Stimulated activated CD8-positive, alpha-beta memory T cell treated with anti-CD3 and anti-CD28 coated beads, Interleukin-7, amount 100 ng/mL, for 24 hours (primary cell): ENCODE results near the gene ALPL.
"Not testable (repeated sequence)": the region's sequence is repeated elsewhere in the genome, so short reads cannot be mapped to it uniquely, and the experiment has no call there.

Experiments
- DNase-seq: peaks from one replicate; pipeline ENCODE4 v3.0.0-alpha.2; 2020; ENCODE audit warnings: low read depth

Gene ALPL

DNA sequence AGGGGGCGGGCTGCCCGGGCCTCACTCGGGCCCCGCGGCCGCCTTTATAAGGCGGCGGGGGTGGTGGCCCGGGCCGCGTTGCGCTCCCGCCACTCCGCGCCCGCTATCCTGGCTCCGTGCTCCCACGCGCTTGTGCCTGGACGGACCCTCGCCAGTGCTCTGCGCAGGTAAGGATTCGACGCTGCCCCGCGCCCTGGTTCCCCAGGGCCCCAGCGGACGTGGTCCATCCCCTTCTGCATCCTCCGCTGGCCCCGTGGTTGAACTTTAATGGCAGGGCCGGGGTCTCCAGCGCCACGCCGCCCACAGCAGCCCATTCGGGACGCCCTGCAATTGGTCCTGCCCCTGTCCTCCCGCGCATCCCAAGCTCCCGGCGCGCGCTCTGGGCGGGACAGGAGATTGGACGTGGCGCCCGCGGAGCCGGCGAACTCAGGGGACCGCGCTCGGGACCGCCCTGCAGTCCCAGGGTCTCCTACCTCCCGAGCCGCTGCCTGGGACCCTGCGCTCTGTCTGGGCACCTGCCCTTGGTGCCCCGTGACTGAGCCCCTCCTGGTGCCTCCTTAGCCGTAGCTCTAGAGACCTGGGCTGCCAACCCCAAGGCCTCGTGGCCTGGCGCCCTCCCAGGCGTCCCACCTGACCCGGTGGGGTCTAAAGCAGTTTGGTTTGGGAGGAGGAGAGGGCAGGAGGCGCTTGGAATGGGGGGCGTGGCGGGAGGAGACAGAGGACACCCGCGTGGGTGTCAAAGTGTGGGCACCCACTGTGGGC is at the start of gene ALPL:
Gene ALPL, plus strand, starts transcription at position 73 of the 762 bp plus-strand sequence. CDS start 44,659 bp downstream, outside the sequence.
- no peak for DNase-seq

DNA sequence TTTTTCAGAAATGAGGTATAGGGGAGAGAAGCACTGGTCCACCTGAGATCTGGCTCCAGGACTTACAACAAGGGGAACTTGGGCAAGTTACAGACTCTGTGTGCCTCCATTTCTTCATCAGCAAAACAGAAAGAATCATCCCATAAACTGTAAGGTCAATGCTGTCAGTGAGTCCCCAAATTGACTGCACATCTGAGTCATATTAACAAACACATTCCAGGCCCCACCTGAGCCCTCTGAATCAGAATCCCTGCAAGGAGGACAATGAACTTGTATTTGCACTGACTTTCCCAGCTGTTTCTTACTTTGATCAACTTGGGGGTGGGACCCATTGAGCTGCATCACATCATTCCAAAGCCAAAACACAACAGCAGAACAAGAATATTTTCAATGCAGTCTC is 44.1 kb upstream of the ALPL start:
- DNase-seq: not testable (repeated sequence)

DNA sequence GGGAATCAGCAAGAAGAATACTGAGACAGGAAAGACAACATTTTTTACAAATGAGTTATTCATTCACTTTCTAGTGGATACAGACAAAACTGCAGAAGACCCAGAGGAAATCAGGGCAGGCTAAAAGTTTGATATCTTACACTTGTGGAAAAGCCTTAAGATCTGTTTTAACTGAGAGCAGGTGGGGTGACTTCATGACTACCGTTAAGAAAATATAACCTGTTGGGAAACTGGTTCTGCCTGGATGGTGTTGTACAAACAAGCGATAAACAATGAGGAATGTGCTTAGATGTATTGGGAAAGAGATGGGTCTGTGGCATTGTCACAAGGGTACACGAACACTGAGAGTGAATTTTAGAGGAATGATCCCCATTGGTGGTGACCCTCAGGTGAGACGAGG is 41.3 kb upstream of the ALPL start:
- not testable (repeated sequence) for DNase-seq

DNA sequence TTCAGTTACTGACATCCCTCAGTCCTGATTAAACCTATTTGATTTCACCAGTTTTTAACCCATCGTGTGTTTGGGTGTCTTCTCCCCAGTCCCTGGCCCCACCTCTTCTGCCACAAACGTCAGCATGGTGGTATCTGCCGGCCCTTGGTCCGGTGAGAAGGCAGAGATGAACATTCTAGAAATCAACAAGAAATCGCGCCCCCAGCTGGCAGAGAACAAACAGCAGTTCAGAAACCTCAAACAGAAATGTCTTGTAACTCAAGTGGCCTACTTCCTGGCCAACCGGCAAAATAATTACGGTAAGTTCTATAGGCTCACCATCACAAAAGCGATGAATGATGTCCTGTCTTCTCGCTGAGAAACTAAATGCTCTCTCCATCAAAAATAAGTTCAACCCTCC is 40.6 kb upstream of the ALPL start:
- no peak for DNase-seq

DNA sequence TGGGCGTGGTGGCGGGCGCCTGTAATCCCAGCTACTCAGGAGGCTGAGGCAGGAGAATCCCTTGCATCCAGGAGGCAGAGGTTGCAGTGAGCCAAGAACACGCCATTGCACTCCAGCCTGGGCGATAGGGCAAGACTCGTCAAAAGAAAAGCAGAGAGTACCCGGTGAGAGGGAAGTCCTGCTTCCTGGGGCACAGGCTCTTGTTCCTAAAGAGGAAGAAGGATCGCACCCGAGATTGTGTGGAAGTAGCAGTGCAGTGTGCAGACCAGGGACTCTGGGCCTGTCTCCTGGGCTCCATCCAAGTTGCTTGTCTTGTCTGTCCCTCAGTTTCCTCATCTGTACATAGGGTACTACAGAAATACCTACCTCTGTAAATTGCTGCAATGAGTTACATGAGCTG is 39.6 kb upstream of the ALPL start:
- DNase-seq: no peak

DNA sequence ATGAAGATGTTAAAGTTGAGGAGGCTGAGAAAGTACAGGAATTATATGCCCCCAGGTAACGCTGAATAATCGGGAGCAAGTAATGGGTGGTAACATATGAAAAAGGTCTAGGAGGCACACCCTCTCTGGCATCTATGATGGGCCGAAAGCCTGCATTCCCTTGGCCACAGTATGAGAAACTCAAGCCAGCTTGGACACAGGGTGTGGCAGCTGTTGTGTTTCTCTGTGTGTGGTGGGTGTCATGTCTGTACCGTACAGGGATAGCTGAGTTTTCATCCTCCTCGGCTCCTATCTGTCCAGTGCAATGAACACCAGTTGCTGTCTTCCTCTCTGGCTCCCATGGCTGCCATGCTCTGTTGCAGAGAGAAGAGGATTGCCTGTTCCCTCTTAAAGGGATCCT is 36.4 kb upstream of the ALPL start:
- no peak for DNase-seq

DNA sequence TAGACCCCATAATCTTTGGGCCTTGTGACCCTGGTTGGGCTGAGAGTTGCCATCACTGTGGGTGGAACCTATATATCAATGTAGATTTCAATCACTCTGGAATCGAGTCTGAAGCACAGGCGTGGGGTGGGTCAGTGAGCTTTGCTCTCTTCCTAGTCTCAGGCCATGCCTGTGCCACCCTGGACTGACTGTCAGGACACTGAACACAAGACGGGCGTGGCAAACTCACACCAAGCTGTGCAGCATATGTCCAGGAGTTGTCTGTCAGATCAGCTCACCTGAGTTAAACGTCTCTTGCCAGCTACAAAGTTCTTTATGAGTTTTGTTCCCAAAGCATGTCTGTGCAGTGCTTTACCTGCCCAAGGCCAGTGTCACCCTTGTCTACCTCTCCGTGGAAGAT is 30.9 kb upstream of the ALPL start:
- DNase-seq: no peak

DNA sequence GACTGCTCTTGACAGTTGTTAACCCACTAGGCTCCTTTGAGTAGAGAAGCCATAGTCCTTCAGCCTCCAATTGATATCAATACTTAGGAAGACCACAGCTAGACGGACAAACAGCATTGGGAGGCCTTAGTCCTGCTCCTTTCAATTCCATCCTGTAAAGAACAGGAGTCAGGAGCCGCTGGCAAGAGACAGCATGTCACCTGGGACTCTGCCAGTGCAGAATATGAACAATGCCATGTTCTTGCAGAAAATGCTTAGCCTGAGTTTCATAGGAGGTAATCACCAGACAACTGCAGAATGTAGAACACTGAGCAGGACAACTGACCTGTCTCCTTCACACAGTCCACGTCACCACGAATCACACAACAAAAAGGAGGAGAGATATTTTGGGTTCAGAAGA is 25.3 kb upstream of the ALPL start:
- DNase-seq: not testable (repeated sequence)

DNA sequence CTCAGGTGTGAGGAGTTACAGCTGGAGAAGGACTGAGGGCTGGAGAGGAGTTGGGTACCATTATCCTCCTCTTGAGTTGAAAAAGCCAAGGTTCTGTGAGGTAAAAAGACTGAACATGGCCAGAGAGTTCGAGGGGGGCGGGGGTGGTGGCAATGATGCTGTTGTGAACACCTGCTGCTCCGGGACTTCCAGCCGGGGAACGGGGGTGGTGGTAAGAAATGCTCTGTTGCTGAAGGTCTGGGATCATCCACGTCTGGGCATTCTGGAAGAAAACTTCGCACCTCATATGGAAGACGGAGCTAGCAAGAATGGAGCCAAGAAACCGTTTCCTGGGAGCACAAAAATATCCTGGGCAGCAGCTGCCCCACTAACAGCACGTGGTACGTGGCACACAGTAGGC is 20.1 kb upstream of the ALPL start:
- no peak for DNase-seq

DNA sequence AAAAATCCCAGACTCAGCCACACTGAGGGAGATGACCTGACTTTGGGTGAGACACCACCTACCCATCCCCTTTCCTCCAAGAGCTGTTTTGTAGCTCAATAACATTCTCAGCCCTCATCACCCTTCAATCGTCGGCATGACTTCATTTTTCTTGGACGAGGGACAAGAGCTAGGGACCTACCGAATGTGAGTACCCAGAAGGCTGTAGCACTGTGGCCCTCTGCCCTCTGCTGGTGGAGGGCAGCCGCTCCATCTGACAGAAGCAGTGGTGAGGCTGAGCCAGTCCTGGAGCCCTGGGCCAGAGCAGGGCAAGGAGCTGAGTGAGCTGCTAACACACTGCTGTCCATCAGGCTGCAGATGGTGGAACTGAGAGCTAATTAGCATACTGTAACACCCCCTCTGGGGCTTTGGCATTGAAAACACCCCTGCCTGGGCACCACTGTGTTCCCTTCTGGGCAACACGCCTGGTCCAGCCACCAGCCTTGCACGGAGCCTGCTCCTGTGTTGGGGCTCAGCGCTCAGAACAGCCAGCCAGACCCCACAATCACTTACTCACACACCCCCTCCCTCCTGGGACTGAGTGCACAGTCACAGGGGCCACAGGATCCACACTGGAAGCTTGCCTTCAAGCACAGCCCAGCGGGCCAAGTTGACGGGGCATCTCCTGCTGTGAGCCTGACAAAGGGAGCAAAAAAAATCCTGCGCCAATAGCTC is 18.3 kb upstream of the ALPL start:
- DNase-seq: no peak

DNA sequence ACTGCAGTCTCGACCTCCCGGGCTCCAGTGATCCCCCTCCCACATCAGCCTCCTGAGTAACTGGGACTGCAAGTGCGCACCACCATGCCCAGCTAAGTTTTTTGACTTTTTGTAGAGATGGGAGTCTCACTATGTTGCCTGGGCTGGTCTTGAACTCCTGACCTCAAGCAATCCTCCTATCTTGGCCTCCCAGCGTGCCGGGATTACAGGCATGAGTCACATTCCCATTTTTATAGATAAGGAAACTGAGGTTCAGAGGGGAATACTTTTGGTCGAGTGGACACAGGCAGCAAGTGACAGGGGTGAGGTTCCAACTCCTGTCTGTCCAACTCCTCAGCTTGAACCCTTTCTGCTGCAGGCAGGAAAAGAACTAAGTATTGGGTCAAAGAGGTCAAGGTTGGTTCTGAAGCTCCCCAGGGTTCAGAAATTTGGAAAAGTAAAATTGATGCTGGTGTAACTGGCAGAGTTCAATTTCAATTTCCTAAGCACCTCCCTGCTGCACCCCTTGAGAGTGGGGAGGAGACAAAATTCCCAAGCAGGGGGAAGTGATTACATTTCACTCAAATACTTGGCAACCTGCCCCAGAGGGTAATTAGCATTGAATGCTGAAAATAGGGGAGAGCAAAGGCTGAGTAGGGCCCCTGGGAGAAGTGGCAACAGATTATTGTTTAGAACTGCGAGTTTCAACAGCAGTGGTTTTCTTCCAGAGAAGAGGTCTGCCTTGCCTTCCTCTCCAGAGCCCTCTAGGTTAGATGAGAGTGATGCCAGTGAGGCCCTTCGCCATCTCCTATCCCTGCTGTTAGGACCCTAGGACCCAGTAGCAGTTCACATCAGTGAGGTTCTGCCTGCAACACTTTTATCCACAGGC is 17.5 kb upstream of the ALPL start:
- DNase-seq: no peak

DNA sequence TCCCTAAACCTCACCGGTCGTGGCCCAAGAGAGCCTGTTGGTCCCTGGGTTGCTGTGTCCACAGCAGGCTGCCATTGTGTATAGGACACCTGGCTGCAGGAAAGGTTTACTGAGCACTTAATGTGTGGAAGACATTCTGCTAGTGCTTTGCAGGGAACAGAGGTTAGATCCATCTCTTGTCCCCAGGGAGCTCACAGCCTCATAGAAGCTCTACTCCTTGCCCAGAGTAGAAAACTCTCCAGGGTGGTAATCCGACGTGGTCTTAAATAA is 16.9 kb upstream of the ALPL start:
- no peak for DNase-seq

DNA sequence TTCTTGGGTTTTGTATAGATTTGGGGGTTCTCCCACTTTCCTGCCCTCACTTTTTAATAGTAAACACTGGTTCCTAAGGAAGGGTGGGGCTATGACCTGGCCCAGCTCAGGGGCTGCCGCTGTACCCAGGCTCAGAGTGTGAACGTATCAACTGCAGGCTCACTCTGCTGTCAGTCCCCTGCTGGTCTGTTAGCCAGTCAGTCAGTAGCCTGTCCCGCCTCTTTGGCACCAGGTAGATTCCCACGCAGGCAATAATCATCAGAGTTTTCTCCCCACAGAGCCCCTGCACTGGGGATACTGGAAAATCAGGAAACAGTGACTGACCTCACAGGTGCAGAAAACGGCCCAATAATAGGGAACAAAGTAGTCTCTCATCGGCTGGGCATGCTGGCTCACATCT is 15.0 kb upstream of the ALPL start:
- DNase-seq: no peak

DNA sequence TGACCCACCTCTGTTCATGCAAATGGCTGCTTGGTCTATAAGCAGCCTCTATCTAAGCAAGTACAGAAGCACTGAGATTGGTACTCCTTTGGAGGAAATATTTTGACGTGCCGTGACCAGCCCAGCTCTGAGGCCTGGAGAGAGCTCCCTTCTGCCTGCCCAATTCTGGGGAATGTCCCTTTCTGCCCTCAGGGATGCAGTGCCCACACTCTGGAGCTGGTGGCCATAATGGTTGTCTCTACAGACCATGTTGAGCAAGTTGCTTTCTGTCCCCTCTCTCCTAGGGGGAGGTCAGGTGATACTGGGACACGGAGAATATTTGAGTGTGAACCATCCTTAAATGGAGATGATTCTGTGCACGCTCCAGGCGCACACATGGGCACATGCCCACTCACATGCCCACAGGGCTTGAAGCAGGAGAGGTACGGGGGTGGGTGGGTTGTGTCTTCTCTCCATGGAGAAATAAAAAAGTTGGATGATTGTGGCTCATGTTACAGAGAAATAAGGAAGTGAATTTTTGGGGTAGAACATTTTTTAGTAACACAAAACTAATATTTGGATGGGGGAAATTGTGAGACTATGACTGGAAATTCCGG is 13.9 kb upstream of the ALPL start:
- no peak for DNase-seq

DNA sequence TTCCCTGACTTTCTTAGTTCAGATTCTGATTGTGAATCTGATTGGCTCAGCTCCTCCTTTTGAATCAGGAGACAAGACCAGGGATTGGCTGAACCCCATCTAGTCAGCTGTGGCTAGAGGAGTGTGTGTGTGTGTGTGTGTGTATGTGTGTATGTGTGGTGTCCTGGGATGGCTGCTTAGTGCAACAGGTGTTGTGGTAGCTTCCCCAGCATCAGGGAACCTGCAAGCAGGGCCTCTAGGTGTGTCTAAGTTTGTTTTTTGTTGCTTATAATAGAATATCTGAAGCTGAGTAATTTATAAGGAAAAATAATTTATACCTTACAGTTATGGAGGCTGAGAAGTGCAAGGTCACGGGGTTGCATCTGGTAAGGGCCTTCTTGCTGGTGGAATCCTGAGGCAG is 13.2 kb upstream of the ALPL start:
- no peak for DNase-seq

DNA sequence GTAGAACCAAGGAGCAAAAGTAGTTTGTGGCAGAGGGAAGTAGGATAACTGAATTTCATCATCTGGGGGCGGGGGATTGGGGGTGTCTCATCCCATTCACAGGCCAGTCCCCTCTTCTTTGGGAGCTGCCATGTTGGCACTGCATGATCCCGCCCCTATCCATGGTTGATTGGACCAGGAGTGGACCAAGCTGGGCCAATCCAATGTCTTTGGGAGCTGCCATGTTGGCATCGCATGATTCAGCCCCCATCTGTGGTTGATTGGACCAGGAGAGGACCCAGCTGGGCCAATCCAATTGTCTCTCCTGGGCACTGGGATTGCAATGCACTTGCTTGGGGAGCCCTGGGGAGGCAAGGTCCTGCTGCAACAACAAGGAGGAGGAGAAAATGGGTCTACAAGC is 12.3 kb upstream of the ALPL start:
- no peak for DNase-seq

DNA sequence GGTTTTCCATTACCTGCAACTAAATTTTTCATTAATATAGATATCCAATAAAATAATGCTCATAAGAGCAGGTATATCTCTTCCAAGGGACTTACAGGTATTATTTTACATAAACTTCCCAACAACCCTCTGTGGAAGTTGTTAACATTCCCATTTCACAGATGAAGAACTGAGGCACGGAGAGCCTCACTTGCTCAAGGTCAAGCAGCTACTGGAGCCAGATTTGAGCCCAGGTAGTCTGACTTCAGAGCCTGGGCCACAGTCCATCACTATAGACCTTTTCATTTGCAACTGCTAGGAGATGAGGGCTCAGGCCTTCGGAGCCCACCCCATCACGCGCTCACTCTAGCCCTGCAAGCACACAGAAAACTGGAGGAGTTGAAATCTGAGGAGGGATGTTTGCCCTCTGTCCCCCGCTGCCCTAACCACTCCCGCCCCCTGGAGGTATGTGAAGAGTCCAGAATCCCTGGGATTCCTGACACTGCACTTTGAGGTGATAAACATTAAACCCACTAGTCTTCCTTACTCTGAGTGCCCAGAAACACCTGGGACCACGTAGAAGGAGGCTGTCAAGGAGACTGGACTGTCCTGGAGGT is 11.7 kb upstream of the ALPL start:
- DNase-seq: no peak

DNA sequence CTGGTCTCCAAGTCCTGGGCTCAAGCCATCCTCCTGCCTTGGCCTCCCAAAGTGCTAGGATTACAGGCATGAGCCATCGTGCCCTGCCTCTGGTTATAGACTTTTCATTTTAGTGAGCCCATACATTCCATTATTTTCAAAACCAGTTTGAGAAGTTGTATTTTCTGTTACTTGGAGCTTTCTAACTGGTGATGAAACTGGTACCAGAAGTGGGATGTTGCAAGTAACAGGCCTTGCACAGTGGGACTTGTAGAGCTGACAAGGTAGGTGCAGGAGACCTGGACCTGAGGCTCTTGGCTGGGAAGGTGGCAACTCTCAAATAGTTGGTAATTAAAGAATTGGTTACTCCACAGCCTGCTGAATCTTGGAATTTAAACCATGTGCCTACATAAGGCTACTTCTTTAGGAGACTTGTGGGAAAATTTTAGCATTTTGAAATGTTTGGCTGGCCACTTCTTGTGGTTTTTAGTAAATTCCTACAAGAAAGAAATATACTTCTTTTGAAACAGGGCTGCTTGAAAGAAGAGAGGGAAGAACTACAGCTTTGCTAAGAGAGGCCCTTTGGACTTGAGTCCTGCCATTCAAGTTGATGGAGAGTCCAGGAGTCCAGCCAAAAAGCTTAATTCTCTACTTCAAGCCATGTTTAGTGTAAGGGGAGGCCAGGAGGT is 9.8 kb upstream of the ALPL start:
- no peak for DNase-seq

DNA sequence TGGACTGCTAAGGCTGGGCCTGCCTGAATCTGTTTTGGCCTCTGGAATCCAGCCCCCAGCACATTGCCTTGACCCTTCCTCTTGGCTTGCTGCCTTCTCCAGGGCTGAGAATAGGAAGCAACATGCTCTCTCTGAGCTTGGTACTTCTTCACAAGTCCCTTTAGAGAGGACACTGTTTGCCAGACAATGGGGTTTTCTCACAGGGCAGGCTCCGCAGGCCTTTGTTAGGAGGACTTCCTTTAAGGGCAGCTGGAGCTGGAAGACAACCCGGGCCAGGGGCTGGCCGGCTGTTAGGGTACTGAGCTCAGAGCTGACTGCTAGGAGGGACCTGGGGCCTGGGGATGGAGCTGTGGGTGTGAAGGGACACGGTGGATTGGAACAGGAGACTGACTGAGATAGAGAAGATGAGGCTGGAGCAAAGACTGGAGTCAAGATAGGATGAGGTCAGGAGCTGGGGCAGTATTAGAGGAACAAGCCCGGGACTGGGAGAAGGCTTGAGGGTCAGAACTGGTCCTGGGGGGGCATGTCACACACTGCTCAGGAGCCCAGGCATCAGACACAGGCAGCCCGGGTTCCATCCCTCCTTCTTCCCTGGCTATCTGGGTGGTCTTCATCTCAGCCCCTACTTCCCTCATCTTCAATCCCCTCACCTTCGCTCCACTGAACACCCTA is 5.4 kb upstream of the ALPL start:
- no peak for DNase-seq

DNA sequence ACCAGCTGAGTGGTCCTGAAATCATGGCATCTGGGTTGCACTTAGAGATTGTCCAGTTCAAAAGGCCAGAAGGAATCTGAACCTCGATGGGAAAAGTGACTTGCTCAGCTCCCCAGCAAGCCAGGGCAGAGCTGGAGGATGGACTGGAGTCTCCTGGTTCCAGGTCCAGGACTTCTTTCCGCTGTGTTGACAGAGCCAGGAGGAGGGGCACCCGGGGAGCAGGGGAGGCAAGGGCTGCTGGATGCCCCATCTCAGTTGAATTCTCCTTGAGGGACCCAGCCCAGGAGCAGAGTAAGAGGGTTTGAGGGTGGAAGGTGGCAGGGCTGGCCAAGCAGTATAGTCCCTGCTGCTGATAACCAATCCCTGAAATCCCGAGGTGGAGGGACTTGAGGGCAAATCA is 2.4 kb upstream of the ALPL start:
- no peak for DNase-seq
